ENCODE data around the gene CDH5. TPM values are rescaled to one million over a fixed set of nuclear protein-coding genes. Genes with fewer than 3 reads are reported as not detected.
"Not testable (repeated sequence)": the region's sequence is repeated elsewhere in the genome, so short reads cannot be mapped to it uniquely, and the experiment has no call there.

CDH5 gene
- total and polyA plus RNA-seq, 2 donors: 7.5 to 12.0 TPM

DNA sequence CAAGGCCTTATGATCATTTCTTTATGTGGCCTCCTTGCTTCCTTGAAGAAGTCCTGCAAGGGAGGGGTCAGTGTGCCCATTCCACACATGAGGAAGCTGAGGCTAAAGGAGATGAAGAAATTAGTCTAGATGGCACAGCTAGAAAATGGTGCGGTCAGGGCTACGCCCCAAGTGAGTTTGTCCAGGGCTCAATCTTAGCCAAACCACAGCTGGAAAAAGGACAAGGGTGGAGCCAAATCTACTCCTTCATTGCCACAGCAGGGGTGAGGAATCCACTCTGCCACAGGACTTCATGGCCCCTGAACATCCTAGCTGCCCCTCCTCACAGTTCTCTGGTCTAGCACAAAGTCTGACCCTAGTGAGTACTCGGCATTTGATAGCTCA is 76.8 kb downstream of the CDH5 start:
- Histone ChIP-seq H3K9me3 (ENCODE audit: control insufficient read depth in 2 of 2, insufficient read depth in 1 of 2, low read length in 1 of 2) (no peaks in the 10 kb centered on the region), H3K27me3 (ENCODE audit: control insufficient read depth in 2 of 2, insufficient read depth in 1 of 2, low read length in 1 of 2) (peaks cover 0 to 42% of the 10 kb centered on the region in 2 donors), H3K36me3 (ENCODE audit: control insufficient read depth in 2 of 2, insufficient read depth in 2 of 2, low read length in 1 of 2) (no peaks in the 10 kb centered on the region), H3K4me1 (ENCODE audit: control insufficient read depth in 2 of 2, insufficient read depth in 2 of 2, low read length in 2 of 2) (no peaks in the 10 kb centered on the region), H3K4me3 (ENCODE audit: low read length in 2 of 2) (no peak overlapping the region), H3K27ac (ENCODE audit: low read depth in 1 of 2, low read length in 1 of 2) (no peak overlapping the region)
- 95% methylated on average over 3 of the region's 3 CpGs for WGBS
- no peak for DNase-seq (ENCODE audit: low read depth in 6 of 9, low spot score in 9 of 9)

DNA sequence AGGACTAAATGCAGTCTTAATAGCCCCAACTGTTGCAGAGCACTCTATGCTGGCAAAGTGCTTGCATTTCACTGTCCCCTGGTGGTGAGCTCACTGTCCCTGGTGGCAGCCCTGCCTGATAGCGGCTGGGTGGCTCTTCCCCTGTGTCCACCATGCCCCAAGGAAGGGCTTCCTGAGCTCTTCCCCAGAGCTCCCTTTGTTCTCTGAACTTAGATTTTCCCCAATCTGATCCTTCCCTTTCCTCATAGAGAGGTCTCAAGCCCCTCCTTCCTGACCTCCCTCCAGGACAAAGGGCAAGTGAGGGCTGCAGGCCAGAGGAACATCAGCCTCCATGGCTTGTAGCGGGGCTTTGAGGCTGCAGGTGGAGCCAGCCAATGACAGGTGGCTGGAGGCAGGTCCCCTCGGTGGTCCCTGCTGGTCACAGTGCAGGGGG is 77.6 kb downstream of the CDH5 start:
- no peak for DNase-seq (ENCODE audit: low read depth in 6 of 9, low spot score in 9 of 9)
- H3K4me3 ChIP-seq (ENCODE audit: low read length in 2 of 2): no peak overlapping the region
- peaks cover 0 to 41% of the 10 kb centered on the region in 2 donors for H3K27me3 ChIP-seq (ENCODE audit: control insufficient read depth in 2 of 2, insufficient read depth in 1 of 2, low read length in 1 of 2)
- H3K4me1 ChIP-seq (ENCODE audit: control insufficient read depth in 2 of 2, insufficient read depth in 2 of 2, low read length in 2 of 2): no peaks in the 10 kb centered on the region
- no peak overlapping the region for H3K27ac ChIP-seq (ENCODE audit: low read depth in 1 of 2, low read length in 1 of 2)
- WGBS: 72% methylated on average over 3 of the region's 3 CpGs
- no peaks in the 10 kb centered on the region for H3K9me3 ChIP-seq (ENCODE audit: control insufficient read depth in 2 of 2, insufficient read depth in 1 of 2, low read length in 1 of 2)
- H3K36me3 ChIP-seq (ENCODE audit: control insufficient read depth in 2 of 2, insufficient read depth in 2 of 2, low read length in 1 of 2): no peaks in the 10 kb centered on the region

DNA sequence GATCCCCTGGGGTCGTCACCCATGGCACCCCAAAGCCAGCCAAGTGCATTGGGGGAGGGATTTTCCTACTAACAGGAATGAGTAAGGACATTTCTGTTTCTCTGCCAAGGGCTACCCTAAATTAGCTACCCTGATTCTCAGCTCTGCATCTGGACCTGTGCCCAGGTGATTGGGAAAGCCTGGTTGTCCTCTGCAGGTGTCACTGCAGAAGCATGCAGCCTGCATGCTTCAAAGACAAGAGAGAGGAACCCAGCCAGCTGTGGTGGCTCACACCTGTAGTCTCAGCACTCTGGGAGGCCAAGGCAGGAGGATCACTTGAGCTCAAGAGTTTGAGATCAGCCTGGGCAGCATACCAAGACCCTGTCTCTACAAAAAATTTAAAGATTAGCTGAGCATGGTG is 80.2 kb downstream of the CDH5 start:
- peaks cover 0 to 25% of the 10 kb centered on the region in 2 donors for H3K27me3 ChIP-seq (ENCODE audit: control insufficient read depth in 2 of 2, insufficient read depth in 1 of 2, low read length in 1 of 2)
- no peaks in the 10 kb centered on the region for H3K4me1 ChIP-seq (ENCODE audit: control insufficient read depth in 2 of 2, insufficient read depth in 2 of 2, low read length in 2 of 2)
- no peak overlapping the region for H3K27ac ChIP-seq (ENCODE audit: low read depth in 1 of 2, low read length in 1 of 2)
- H3K4me3 ChIP-seq (ENCODE audit: low read length in 2 of 2): no peak overlapping the region
- 89% methylated on average over 1 of the region's 1 CpG for WGBS
- no peaks in the 10 kb centered on the region for H3K36me3 ChIP-seq (ENCODE audit: control insufficient read depth in 2 of 2, insufficient read depth in 2 of 2, low read length in 1 of 2)
- H3K9me3 ChIP-seq (ENCODE audit: control insufficient read depth in 2 of 2, insufficient read depth in 1 of 2, low read length in 1 of 2): no peaks in the 10 kb centered on the region
- no peak for DNase-seq (ENCODE audit: low read depth in 6 of 9, low spot score in 9 of 9)

DNA sequence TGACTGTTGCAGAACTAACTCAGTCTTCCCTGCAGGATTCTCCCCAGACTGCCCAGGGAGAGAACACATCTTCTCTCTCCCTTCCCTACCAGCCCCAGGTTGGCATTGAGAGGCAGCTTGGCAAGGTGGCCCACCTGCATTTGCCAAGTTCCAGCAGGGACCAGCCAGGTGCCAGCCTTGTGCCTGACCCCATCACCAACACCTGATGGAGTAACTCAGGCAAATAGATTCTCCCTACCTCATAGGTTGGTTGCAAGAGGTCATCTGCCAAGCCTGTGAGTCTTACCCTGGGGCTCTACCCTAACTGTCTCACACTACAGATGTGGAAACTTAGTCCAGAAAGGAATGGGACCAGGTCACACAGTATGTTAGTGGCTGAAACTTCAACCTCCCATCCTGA is 81.0 kb downstream of the CDH5 start:
- Histone ChIP-seq H3K4me1 (ENCODE audit: control insufficient read depth in 2 of 2, insufficient read depth in 2 of 2, low read length in 2 of 2) (no peaks in the 10 kb centered on the region), H3K36me3 (ENCODE audit: control insufficient read depth in 2 of 2, insufficient read depth in 2 of 2, low read length in 1 of 2) (no peaks in the 10 kb centered on the region), H3K9me3 (ENCODE audit: control insufficient read depth in 2 of 2, insufficient read depth in 1 of 2, low read length in 1 of 2) (no peaks in the 10 kb centered on the region), H3K4me3 (ENCODE audit: low read length in 2 of 2) (no peak overlapping the region), H3K27ac (ENCODE audit: low read depth in 1 of 2, low read length in 1 of 2) (no peak overlapping the region), H3K27me3 (ENCODE audit: control insufficient read depth in 2 of 2, insufficient read depth in 1 of 2, low read length in 1 of 2) (peaks cover 0 to 19% of the 10 kb centered on the region in 2 donors)
- DNase-seq (ENCODE audit: low read depth in 6 of 9, low spot score in 9 of 9): no peak

DNA sequence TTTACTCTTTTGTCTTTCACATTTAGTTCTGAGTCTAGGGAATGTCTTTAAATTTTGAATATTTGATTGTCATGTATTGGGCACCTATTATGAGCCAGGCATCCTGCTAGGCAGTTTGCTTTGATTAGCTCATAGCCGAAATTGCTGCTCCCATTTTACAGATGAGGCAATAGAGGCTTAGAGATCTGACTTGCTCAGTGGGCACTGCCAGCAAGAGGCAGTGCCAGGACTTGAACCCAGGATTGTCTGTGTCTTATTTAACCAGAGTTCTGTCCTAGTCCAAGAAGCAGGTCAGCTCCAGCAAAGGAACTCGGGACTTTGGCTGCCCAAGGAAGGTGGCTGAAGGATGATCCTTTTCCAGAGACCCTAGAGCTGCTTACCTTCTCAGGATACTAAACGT is 85.1 kb downstream of the CDH5 start:
- H3K9me3 ChIP-seq (ENCODE audit: control insufficient read depth in 2 of 2, insufficient read depth in 1 of 2, low read length in 1 of 2): no peaks in the 10 kb centered on the region
- no peak for DNase-seq (ENCODE audit: low read depth in 6 of 9, low spot score in 9 of 9)
- no peak overlapping the region for H3K27ac ChIP-seq (ENCODE audit: low read depth in 1 of 2, low read length in 1 of 2)
- H3K4me3 ChIP-seq (ENCODE audit: low read length in 2 of 2): no peak overlapping the region
- WGBS: 98% methylated on average over 3 of the region's 3 CpGs
- H3K36me3 ChIP-seq (ENCODE audit: control insufficient read depth in 2 of 2, insufficient read depth in 2 of 2, low read length in 1 of 2): no peaks in the 10 kb centered on the region
- no peaks in the 10 kb centered on the region for H3K4me1 ChIP-seq (ENCODE audit: control insufficient read depth in 2 of 2, insufficient read depth in 2 of 2, low read length in 2 of 2)
- H3K27me3 ChIP-seq (ENCODE audit: control insufficient read depth in 2 of 2, insufficient read depth in 1 of 2, low read length in 1 of 2): peaks cover 0 to 9% of the 10 kb centered on the region in 2 donors

DNA sequence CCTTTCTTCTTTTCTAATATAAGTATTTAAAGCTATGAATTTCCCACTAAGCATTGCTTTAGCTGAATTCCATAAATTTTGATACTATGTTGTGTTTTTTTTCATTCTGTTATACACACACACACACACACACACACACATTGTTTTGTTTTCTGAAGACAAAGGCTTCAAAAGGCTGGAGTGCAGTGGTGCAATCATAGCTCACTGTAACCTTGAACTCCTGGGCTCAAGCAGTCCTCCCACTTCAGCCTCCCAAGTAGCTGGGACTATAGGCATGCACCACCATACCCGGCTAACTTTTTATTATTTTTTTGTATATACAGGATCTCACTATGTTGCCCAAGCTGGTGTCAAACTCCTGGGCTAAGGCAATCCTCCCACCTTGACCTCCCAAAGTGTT is 86.7 kb downstream of the CDH5 start:
- not testable (repeated sequence) for H3K4me1 ChIP-seq (ENCODE audit: control insufficient read depth in 2 of 2, insufficient read depth in 2 of 2, low read length in 2 of 2)

More for the DNA sequence above, 86.7 kb downstream of the CDH5 start:
- H3K36me3 ChIP-seq (ENCODE audit: control insufficient read depth in 2 of 2, insufficient read depth in 2 of 2, low read length in 1 of 2); DNase-seq (ENCODE audit: low read depth in 6 of 9, low spot score in 9 of 9); H3K9me3 ChIP-seq (ENCODE audit: control insufficient read depth in 2 of 2, insufficient read depth in 1 of 2, low read length in 1 of 2); H3K4me3 ChIP-seq (ENCODE audit: low read length in 2 of 2); H3K27ac ChIP-seq (ENCODE audit: low read depth in 1 of 2, low read length in 1 of 2): not testable (repeated sequence)
- peaks cover 0 to 11% of the 10 kb centered on the region in 2 donors for H3K27me3 ChIP-seq (ENCODE audit: control insufficient read depth in 2 of 2, insufficient read depth in 1 of 2, low read length in 1 of 2)
- WGBS: 92% methylated on average over 1 of the region's 1 CpG

Other genes starting within 250 kb of the CDH5 start
- gene BEAN1, start 60.6 kb downstream of the CDH5 start, total RNA-seq: 0.05 TPM
- 0.25 TPM for gene BEAN1, start 60.6 kb downstream of the CDH5 start, polyA plus RNA-seq
- gene TK2, start 183.4 kb downstream of the CDH5 start, total RNA-seq: 11.9 TPM
- 15.9 TPM for gene TK2, start 183.4 kb downstream of the CDH5 start, polyA plus RNA-seq
- 126 TPM for gene CKLF, start 185.9 kb downstream of the CDH5 start, total RNA-seq
- 53.8 TPM for gene CKLF, start 185.9 kb downstream of the CDH5 start, polyA plus RNA-seq
- 5.1 TPM for gene CMTM1, start 199.7 kb downstream of the CDH5 start, total RNA-seq
- gene CMTM1, start 199.7 kb downstream of the CDH5 start, polyA plus RNA-seq: 0.64 TPM
- gene CMTM2, start 212.8 kb downstream of the CDH5 start, total RNA-seq: 0.94 TPM
- 1.3 TPM for gene CMTM2, start 212.8 kb downstream of the CDH5 start, polyA plus RNA-seq
- gene CMTM3, start 238.0 kb downstream of the CDH5 start, total RNA-seq: 15.9 TPM
- 55.4 TPM for gene CMTM3, start 238.0 kb downstream of the CDH5 start, polyA plus RNA-seq

All from thymus (tissue), 11 donors.